GM10266 (cell line): ENCODE results near the gene XCL1.
"Not testable (repeated sequence)": the region's sequence is repeated elsewhere in the genome, so short reads cannot be mapped to it uniquely, and the experiment has no call there.

ENCODE experiments used
- DNase-seq: peaks from one replicate; pipeline ENCODE4 v3.0.0; 2012; ENCODE audit errors: extremely low spot score
- TF ChIP-seq, protein P1 (sequence below): IDR thresholded peaks from 2 replicates; pipeline ENCODE4 v1.5.1; 2012; ENCODE audit warnings: mild to moderate bottlenecking, low read depth; ENCODE audit not compliant: control insufficient read depth, insufficient read depth; ENCODE audit errors: missing control alignments

Gene XCL1, protein sequence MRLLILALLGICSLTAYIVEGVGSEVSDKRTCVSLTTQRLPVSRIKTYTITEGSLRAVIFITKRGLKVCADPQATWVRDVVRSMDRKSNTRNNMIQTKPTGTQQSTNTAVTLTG

DNA sequence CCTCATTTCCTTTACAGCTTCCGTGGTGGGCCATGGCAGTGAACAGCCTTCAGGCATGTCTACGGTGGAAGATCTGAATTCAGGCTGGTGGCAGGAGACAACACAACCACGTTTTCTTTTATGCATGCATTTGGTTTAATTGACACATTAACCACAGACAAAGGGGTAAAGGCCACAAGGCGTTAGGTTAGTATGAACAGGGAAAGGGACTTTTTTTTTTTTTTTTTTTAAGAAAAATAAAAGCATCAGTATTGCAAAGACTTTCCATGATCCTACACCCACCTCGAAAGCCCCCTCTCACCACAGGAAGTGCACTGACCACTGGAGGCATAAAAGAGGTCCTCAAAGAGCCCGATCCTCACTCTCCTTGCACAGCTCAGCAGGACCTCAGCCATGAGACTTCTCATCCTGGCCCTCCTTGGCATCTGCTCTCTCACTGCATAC, at the start of gene XCL1:
Gene XCL1, plus strand, starts transcription at position 361 of the 444 bp plus-strand sequence. Its CDS starts 33 bp downstream, at position 394.
- not testable (repeated sequence) for DNase-seq

DNA sequence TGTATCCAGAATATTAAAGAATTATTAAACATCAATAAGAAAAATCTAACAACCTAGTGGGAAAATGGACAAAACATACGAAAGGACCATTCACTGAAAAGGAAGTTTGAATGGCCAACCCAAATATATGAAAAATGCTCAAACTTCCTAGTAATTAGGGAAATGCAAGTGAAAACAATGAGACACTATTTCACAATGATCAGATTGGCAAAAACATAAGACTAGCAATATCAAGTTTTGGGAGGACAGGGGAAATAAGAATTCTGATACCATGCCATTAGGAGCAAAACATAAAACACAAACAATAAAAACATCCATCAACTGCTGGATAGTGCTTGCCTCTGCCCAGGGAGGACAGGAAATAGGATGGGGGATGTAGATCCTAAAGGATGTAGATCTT, 46.9 kb upstream of the XCL1 start:
- TF ChIP-seq, protein P1, sequence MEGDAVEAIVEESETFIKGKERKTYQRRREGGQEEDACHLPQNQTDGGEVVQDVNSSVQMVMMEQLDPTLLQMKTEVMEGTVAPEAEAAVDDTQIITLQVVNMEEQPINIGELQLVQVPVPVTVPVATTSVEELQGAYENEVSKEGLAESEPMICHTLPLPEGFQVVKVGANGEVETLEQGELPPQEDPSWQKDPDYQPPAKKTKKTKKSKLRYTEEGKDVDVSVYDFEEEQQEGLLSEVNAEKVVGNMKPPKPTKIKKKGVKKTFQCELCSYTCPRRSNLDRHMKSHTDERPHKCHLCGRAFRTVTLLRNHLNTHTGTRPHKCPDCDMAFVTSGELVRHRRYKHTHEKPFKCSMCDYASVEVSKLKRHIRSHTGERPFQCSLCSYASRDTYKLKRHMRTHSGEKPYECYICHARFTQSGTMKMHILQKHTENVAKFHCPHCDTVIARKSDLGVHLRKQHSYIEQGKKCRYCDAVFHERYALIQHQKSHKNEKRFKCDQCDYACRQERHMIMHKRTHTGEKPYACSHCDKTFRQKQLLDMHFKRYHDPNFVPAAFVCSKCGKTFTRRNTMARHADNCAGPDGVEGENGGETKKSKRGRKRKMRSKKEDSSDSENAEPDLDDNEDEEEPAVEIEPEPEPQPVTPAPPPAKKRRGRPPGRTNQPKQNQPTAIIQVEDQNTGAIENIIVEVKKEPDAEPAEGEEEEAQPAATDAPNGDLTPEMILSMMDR = no peak
- no peak for DNase-seq

DNA sequence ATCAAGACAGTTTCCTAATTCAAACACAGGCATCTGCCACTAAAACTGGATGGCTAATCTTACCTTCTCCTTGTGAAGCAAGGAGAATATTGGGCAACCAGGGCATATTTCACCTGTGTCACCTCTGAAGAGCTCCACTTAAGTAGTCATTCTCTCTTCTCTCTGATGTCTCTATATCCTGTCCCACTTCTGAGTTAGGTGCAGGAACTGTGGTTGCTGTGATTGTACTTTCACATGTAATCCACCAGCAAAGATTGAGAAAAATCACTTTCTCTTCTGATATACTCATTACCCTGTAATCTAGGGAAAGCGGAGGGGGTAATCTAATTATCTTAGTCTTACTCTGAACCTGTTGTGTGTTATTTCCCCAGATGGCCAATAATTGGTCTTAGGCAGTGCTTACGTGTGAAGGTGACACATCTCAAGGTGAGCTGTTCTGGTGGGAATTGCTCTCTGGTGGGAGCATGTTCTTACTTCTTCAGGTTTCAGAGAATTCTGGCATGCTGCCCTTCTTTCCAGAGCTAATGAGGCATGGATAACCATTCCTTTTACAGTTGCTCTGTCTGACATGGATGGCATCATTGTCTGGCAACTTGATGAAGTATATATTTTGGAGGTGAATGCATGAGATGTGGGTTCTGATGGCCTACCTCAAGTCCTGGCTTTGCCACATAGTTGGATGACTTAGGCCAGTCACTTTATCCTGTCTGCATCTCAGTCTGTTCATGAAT, 44.6 kb upstream of the XCL1 start:
- TF ChIP-seq, protein P1 = no peak
- DNase-seq = no peak

DNA sequence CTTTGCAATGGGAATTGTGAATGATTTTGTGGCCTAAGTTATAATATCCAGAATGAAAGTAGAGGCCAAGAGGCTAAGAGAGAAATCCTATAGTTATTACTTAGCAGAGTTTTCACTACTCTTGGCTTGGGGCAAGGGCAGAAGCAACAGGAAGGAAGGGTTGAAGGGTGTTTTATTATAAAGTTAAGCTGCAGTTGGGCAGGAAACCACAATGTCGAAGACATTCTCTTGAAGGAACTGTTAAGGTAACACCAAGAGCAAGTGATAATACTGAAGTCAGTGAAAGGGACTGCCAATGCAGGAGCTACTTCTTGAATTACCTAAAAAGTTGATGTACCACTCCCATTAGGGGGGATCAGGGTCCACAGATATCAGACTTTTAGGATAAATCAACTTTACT, 40.9 kb upstream of the XCL1 start:
- TF ChIP-seq, protein P1 = no peak
- DNase-seq = no peak

DNA sequence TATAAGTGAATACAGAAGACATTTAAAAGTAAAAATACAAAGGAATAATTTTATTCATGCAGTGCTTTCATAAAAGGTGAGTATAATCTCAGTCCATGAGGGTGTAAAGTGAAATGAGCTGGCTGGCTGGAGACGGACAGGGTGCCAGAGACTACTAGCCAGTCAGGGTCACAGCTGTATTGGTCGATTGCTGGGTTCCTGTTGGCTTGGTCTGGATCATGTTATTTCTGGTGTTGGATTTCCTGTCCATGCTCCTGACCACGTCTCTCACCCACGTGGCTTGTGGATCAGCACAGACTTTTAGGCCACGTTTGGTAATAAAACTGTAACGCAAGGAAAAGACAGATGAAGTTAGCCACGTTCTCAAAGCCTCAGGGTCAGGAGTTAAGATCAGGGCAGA, 35.6 kb upstream of the XCL1 start:
- not testable (repeated sequence) for DNase-seq

DNA sequence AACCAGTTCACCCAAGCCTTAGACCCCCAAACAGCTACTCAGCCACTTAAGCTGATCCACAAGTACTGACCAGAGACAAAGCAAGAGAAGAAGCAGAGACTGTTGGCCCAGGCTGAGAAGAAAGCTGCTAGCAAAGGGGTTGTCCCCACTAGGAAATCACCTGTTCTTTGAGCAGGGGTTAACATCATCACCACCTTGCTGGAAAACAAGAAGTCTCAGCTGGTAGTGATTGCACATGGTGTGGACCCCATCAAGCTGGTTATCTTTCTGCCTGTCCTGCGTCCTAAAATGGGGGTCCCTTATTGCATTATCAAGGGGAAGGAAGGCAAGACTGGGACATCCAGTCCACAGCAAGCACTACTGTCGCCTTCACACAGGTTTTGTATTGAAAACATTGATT, 33.4 kb upstream of the XCL1 start:
- DNase-seq = not testable (repeated sequence)

DNA sequence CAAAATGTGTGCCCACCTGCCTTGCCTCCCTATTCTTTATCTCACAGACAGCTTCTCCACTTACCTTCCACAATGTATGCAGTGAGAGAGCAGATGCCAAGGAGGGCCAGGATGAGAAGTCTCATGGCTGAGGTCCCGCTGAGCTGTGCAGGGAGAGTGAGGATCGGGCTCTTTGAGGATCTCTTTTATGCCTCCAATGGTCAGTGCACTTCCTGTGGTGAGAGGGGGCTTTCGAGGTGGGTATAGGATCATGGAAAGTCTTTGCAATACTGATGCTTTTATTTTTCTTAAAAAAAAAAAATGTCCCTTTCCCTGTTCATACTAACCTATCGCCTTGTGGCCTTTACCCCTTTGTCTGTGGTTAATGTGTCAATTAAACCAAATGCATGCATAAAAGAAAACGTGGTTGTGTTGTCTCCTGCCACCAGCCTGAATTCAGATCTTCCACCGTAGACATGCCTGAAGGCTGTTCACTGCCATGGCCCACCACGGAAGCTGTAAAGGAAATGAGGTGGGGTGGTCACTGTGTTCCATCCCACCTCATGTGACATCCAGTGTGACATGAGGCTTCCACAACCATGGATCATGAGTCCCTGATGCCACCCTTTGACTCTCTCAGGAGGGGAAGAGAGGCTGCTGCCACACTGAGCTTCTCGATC, 32.4 kb upstream of the XCL1 start, which contains the start of gene XCL2:
Gene XCL2, minus strand, starts transcription at position 158 of the 659 bp plus-strand sequence. Its CDS starts 33 bp downstream, at position 125.
- not testable (repeated sequence) for DNase-seq

DNA sequence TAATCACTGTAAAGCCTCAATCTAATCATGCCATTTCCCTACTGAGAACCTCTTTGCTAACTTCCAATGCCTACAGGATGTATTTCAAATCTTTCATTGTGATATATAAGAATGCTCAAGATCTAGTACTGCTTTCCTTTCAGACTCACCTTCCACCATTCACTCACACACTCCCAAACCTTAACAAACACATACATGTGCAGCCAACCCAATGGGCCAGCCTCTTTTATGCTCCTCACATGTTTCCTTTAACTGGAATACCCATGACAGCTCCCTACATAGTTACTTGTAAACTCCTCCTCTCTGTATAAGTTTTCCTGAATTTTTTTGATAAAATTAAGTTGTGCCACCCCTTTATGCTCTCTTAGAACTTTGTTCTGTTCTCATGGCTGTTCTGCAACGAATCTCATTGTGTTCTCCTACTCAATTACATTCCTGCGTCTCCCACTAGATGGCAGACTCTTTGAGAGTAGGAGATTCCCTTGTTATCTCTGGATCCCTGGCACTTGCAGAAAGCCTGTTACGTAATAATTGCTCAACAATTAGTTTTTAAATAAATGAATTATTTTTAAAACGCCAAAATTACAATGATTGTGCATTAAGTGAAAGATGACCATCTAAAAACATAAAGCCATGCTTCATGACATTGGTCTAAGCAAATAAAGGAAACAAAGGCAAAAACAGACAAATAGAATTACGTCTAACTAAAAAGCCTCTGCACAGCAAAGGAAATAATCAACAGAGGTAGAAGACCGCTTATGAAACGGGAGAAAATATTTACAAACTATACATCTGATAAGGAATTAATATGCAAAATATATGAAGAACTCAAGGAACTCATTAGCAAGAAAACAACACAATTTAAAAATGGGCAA, 30.5 kb upstream of the XCL1 start:
- not testable (repeated sequence) for DNase-seq
- TF ChIP-seq, protein P1 = peak; percentile 18

DNA sequence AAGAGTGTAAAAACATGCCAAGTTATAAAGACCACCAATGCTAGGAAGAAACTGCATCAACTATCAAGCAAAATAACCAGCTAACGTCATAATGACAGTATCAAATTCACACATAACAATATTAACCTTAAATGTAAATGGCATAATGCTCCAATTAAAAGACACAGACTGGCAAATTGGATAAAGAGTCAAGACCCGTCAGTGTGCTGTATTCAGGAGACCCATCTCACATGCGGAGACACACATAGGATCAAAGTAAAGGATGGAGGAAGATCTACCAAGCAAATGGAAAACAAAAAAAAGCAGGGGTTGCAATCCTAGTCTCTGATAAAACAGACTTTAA, 29.9 kb upstream of the XCL1 start:
- DNase-seq = not testable (repeated sequence)
